CD14-positive monocyte (primary cell): ENCODE data around the gene GPR137C. TPM values are rescaled to one million over a fixed set of nuclear protein-coding genes. Genes with fewer than 3 reads are reported as not detected.
A peak's percentile ranks its signal among the peaks of the same experiment; 100 is the strongest.

Experiments used
- DNase-seq, 3 donors: peaks; one replicate each; pipeline ENCODE4 v3.0.0-alpha.2; 2011 to 2022
- H2AFZ ChIP-seq: 2 replicates; pipeline ENCODE4 v1.6.0; 2012; ENCODE audit warnings: mild to moderate bottlenecking, low read depth, low read length, inconsistent platforms; ENCODE audit not compliant: insufficient read depth, poor library complexity, severe bottlenecking
- H3K27ac ChIP-seq, 2 donors: 1 replicate in 1 of 2; 2 replicates in 1 of 2; pipeline ENCODE4 v1.5.1; 2012 to 2013; ENCODE audit warnings: low read length in 2 of 2, control low read depth in 1 of 2, inconsistent platforms in 1 of 2, low read depth in 1 of 2, mild to moderate bottlenecking in 1 of 2
- H3K27me3 ChIP-seq, 2 donors: one replicate each; pipeline versions ENCODE4 v1.6.0 to v1.6.1; 2011 to 2013; ENCODE audit warnings: low read length in 2 of 2; ENCODE audit not compliant: control insufficient read depth in 2 of 2, insufficient read depth in 2 of 2
- H3K36me3 ChIP-seq, 2 donors: replicated peaks in 1 of 2; 1 replicate in 1 of 2; 2 replicates in 1 of 2; pipeline versions ENCODE4 v1.5.1 to v1.6.1; 2012 to 2013; ENCODE audit warnings: low read length in 2 of 2, control low read depth in 1 of 2, inconsistent platforms in 1 of 2, mild to moderate bottlenecking in 1 of 2; ENCODE audit not compliant: insufficient read depth in 2 of 2, control insufficient read depth in 1 of 2
- H3K4me1 ChIP-seq, 2 donors: 1 replicate in 1 of 2; 2 replicates in 1 of 2; pipeline versions ENCODE4 v1.5.1 to v1.6.1; 2012 to 2013; ENCODE audit warnings: low read length in 2 of 2, control low read depth in 1 of 2, inconsistent platforms in 1 of 2, mild to moderate bottlenecking in 1 of 2, moderate library complexity in 1 of 2; ENCODE audit not compliant: insufficient read depth in 2 of 2, control insufficient read depth in 1 of 2
- H3K4me2 ChIP-seq: replicated peaks from 2 replicates; pipeline ENCODE3; 2012; ENCODE audit warnings: low read length, moderate library complexity, mild to moderate bottlenecking; ENCODE audit not compliant: poor library complexity, severe bottlenecking; ENCODE audit errors: extremely low read depth
- H3K4me3 ChIP-seq, 3 experiments: fragments of 200-600 bp in 1 of 3; sonication (generic) in 1 of 3; replicated peaks in 1 of 3; 1 replicate in 2 of 3; 2 replicates in 1 of 3; pipeline ENCODE4 v1.5.1; 2011 to 2013; ENCODE audit warnings: low read length in 3 of 3, mild to moderate bottlenecking in 3 of 3, control low read depth in 2 of 3, low read depth in 2 of 3, inconsistent platforms in 1 of 3, moderate library complexity in 1 of 3
- H3K79me2 ChIP-seq: 2 replicates; pipeline ENCODE4 v1.6.0; 2012; ENCODE audit warnings: mild to moderate bottlenecking, control low read depth, inconsistent platforms, low read length, moderate library complexity; ENCODE audit not compliant: insufficient read depth
- H3K9ac ChIP-seq: 2 replicates; pipeline ENCODE4 v1.6.0; 2017; ENCODE audit warnings: low read length, mild to moderate bottlenecking; ENCODE audit not compliant: insufficient read depth, poor library complexity, severe bottlenecking
- H3K9me3 ChIP-seq, 2 donors: replicated peaks in 1 of 2; 1 replicate in 1 of 2; 2 replicates in 1 of 2; pipeline versions ENCODE4 v1.5.1 to v1.6.1; 2012 to 2013; ENCODE audit warnings: low read length in 2 of 2, control low read depth in 1 of 2; ENCODE audit not compliant: control insufficient read depth in 1 of 2, insufficient read depth in 1 of 2
- H4K20me1 ChIP-seq: 2 replicates; pipeline ENCODE4 v1.6.0; 2012; ENCODE audit warnings: mild to moderate bottlenecking, low read length, control low read depth, moderate library complexity; ENCODE audit not compliant: insufficient read depth
- H3K27ac Mint-ChIP-seq, 7 donors: one replicate each; pipeline ENCODE4 v1.8.0; 2020; ENCODE audit warnings: mild to moderate bottlenecking in 7 of 7, mixed read lengths in 7 of 7, moderate library complexity in 6 of 7, inconsistent platforms in 2 of 7
- H3K27me3 Mint-ChIP-seq, 3 donors: one replicate each; pipeline ENCODE4 v1.8.0; 2021 to 2022; ENCODE audit warnings: low read depth in 3 of 3, mild to moderate bottlenecking in 3 of 3, mixed read lengths in 3 of 3, moderate library complexity in 3 of 3, inconsistent platforms in 1 of 3
- H3K36me3 Mint-ChIP-seq, 2 donors: one replicate each; pipeline ENCODE4 v1.8.0; 2020; ENCODE audit warnings: mixed read lengths in 2 of 2, inconsistent platforms in 1 of 2, mild to moderate bottlenecking in 1 of 2
- H3K4me1 Mint-ChIP-seq: one replicate; pipeline ENCODE4 v1.8.0; 2020; ENCODE audit warnings: mild to moderate bottlenecking, mixed read lengths
- H3K4me3 Mint-ChIP-seq, 2 donors: one replicate each; pipeline ENCODE4 v1.8.0; 2020; ENCODE audit warnings: mild to moderate bottlenecking in 2 of 2, mixed read lengths in 2 of 2, moderate library complexity in 1 of 2
- H3K9me3 Mint-ChIP-seq, 7 donors: one replicate each; pipeline ENCODE4 v1.8.0; 2020 to 2022; ENCODE audit warnings: mixed read lengths in 7 of 7, mild to moderate bottlenecking in 6 of 7, moderate library complexity in 6 of 7, inconsistent platforms in 2 of 7
- WGBS: methylation state at CpG from one replicate; pipeline ENCODE4 v1.1.5; 2013; ENCODE audit warnings: missing lambda C conversion rate; ENCODE audit not compliant: insufficient coverage; 5-methylcytosine and 5-hydroxymethylcytosine counted together
- intact Hi-C, 2 donors: fragments of 100-400 bp; cut with micrococcal nuclease; formaldehyde crosslinking; loops; one replicate each; pipeline versions ENCODE4 v1.15.0 to v1.15.1; 2023
- polyA plus RNA-seq, 3 donors: library from polyadenylated mRNA; depleted of rRNA in 1 of 3; unstranded in 2 of 3; stranded (reverse) in 1 of 3; fragments of 300-500 nt in 2 of 3; fragments of >200 nt in 1 of 3; fragmentation: Illumina TruSeq in 2 of 3; gene quantifications; 1 replicate in 2 of 3; 2 replicates in 1 of 3; pipeline ENCODE4 v1.2.3, GENCODE V29; 2012 to 2021
- TF ChIP-seq, protein P1 (sequence below): fragments of 200-600 bp; IDR thresholded peaks from one replicate; pipeline ENCODE4 v1.8.0; 2022; ENCODE audit warnings: antibody characterized with exemption, mild to moderate bottlenecking

Gene GPR137C
- polyA plus RNA-seq, 3 donors, result 0.04 TPM; not detected in 2

DNA sequence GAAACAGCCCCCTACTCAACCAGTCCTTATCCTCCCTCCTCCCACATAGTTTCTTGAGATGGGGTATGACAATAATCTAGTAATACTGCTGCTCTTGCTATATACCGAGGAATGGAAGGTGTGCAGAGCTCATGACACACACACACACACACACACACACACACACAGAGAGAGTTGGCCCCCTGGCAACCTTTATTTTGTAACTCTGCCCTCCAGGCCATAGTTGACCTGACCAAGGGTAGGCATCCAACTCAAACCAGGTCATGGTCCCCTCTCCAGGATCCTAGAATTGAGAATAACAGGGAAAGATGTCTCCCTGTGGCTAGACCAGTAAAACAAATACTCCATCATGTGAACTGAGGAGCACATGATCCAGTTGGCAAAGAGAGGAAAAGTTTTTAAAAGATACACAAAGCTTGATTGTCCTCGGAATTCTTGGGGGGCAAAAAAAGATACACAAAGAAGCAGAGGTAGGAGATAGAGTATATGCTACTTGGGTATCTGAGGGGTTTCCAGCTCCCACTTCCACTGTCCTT, 131.4 kb downstream of the GPR137C start:
- Histone ChIP-seq H3K36me3 (peaks cover 15 to 29% of the 10 kb centered on the region in 2 donors), H3K27ac (peak overlapping the region in 1 of 2 donors; percentile 34), H3K79me2 (peaks cover 76% of the 10 kb centered on the region), H2AFZ (no peak overlapping the region), H3K4me2 (no peak overlapping the region), H3K4me3 (no peak overlapping the region), H3K27me3 (no peaks in the 10 kb centered on the region), H4K20me1 (peaks cover 68% of the 10 kb centered on the region), H3K4me1 (no peaks in the 10 kb centered on the region), H3K9me3 (no peaks in the 10 kb centered on the region), H3K9ac (no peak overlapping the region)
- intact Hi-C loops, result no loop called here
- no CpG with 5 or more reads among the region's 2 CpGs for WGBS
- no peaks in the 10 kb centered on the region for H3K9me3 Mint-ChIP-seq
- peak overlapping the region in 1 of 7 donors; percentile 0 for H3K27ac Mint-ChIP-seq
- DNase-seq, result no peak
- H3K36me3 Mint-ChIP-seq, result peaks cover 11 to 21% of the 10 kb centered on the region in 2 donors
- TF ChIP-seq, protein P1, sequence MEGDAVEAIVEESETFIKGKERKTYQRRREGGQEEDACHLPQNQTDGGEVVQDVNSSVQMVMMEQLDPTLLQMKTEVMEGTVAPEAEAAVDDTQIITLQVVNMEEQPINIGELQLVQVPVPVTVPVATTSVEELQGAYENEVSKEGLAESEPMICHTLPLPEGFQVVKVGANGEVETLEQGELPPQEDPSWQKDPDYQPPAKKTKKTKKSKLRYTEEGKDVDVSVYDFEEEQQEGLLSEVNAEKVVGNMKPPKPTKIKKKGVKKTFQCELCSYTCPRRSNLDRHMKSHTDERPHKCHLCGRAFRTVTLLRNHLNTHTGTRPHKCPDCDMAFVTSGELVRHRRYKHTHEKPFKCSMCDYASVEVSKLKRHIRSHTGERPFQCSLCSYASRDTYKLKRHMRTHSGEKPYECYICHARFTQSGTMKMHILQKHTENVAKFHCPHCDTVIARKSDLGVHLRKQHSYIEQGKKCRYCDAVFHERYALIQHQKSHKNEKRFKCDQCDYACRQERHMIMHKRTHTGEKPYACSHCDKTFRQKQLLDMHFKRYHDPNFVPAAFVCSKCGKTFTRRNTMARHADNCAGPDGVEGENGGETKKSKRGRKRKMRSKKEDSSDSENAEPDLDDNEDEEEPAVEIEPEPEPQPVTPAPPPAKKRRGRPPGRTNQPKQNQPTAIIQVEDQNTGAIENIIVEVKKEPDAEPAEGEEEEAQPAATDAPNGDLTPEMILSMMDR, result no peak
- H3K4me1 Mint-ChIP-seq, result peaks cover 13% of the 10 kb centered on the region
- H3K27me3 Mint-ChIP-seq, result peaks cover 0 to 1% (median 0%) of the 10 kb centered on the region in 3 donors
- no peak overlapping the region for H3K4me3 Mint-ChIP-seq

DNA sequence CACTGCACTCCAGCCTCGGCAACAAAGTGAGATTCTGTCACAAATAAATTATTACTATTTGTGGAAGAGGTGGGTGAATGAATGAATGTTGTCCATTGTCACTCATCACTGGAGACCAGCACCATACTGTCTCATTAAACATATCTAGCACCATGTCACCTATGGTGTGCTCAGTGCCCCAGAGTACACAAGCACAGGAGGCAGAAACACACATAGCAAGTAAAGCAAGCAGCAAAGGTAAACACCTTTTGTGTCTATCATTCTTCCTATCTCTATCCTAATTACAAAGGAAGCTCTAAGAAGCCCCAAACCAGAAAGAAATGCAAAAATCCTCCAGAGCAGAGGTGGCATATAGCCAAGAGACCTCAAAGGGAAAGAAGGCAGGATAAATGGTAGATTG, 133.5 kb downstream of the GPR137C start:
- peak overlapping the region in 1 of 2 donors; percentile 40 for H3K27ac ChIP-seq
- peaks cover 87% of the 10 kb centered on the region for H3K79me2 ChIP-seq
- peaks cover 0 to 1% (median 0%) of the 10 kb centered on the region in 3 donors for H3K27me3 Mint-ChIP-seq
- H3K27me3 ChIP-seq, result no peaks in the 10 kb centered on the region
- H3K4me3 Mint-ChIP-seq, result no peak overlapping the region
- TF ChIP-seq, protein P1, result no peak
- H3K4me1 ChIP-seq, result no peaks in the 10 kb centered on the region
- no peak overlapping the region for H3K4me2 ChIP-seq
- H2AFZ ChIP-seq, result no peak overlapping the region
- H3K36me3 Mint-ChIP-seq, result peaks cover 6 to 18% of the 10 kb centered on the region in 2 donors
- H3K4me1 Mint-ChIP-seq, result peaks cover 17% of the 10 kb centered on the region
- H3K4me3 ChIP-seq, result no peak overlapping the region
- intact Hi-C loops, result no loop called here
- H3K9me3 Mint-ChIP-seq, result no peaks in the 10 kb centered on the region
- DNase-seq, result no peak
- no peak overlapping the region for H3K27ac Mint-ChIP-seq
- no CpG with 5 or more reads among the region's 1 CpG for WGBS
- H4K20me1 ChIP-seq, result peaks cover 72% of the 10 kb centered on the region
- H3K9me3 ChIP-seq, result no peaks in the 10 kb centered on the region
- H3K36me3 ChIP-seq, result peaks cover 4 to 9% of the 10 kb centered on the region in 2 donors
- H3K9ac ChIP-seq, result no peak overlapping the region

Other genes with a start within 250 kb of the GPR137C start
- gene PTGER2, start 238.5 kb upstream of the GPR137C start, polyA plus RNA-seq, result 10 to 100 TPM; 51.5 to 90.4 (median 72.8) TPM
- 1 to 10 TPM; 2.6 to 4.1 (median 3.8) TPM for gene TXNDC16, start 331 bp upstream of the GPR137C start, polyA plus RNA-seq
- 10 to 100 TPM; 22.1 to 39.5 (median 29.2) TPM for gene ERO1A, start 142.7 kb downstream of the GPR137C start, polyA plus RNA-seq
- gene PSMC6, start 154.4 kb downstream of the GPR137C start, polyA plus RNA-seq, result 10 to 100 TPM; 46.9 to 64.3 (median 48.6) TPM
- gene STYX, start 177.3 kb downstream of the GPR137C start, polyA plus RNA-seq, result 10 to 100 TPM in 2 of 3 donors, 1 to 10 TPM in 1; 7.3 to 16.7 (median 12.0) TPM
- gene GNPNAT1, start 238.8 kb downstream of the GPR137C start, polyA plus RNA-seq, result 1 to 10 TPM; 1.1 to 3.1 (median 1.9) TPM